HEK293 (cell line): ENCODE measurements around the gene KCTD2.

ENCODE experiments used
- CTCF ChIA-PET: fragments of 350-600 bp; formaldehyde crosslinking; extraction: SDS; loops from one replicate; lab custom pipeline; 2021; ENCODE audit warnings: antibody characterized with exemption; lab: Yijun Ruan, JAX
- POLR2A ChIA-PET: fragments of 300-600 bp; formaldehyde crosslinking; extraction: SDS; loops from one replicate; lab custom pipeline; 2020; ENCODE audit warnings: antibody characterized with exemption, inconsistent platforms; lab: Yijun Ruan, JAX
- H3K27ac ChIP-seq: fragments of 200-500 bp; sonication (Bioruptor generic); 2 replicates; pipeline ENCODE4 v1.5.1; 2014; ENCODE audit warnings: low read depth, low read length, control low read depth, inconsistent platforms; ENCODE audit errors: extremely low read depth
- H3K36me3 ChIP-seq, 2 experiments: fragments of 200-500 bp in 1 of 2; sonication (Bioruptor generic) in 1 of 2; 1 replicate in 1 of 2; 2 replicates in 1 of 2; pipeline ENCODE4 v1.5.1; 2014 to 2017; ENCODE audit warnings: inconsistent platforms in 2 of 2, low read length in 2 of 2; ENCODE audit not compliant: control insufficient read depth in 2 of 2, insufficient read depth in 1 of 2
- H3K4me1 ChIP-seq: fragments of 200-500 bp; sonication (Bioruptor generic); 2 replicates; pipeline ENCODE4 v1.5.1; 2014; ENCODE audit warnings: mild to moderate bottlenecking, low read length, inconsistent platforms; ENCODE audit not compliant: control insufficient read depth, insufficient read depth
- H3K4me3 ChIP-seq: 2 replicates; pipeline ENCODE4 v1.5.1; 2011; ENCODE audit warnings: low read depth, mild to moderate bottlenecking, control low read depth, low read length, moderate library complexity
- H3K9me3 ChIP-seq: fragments of 200-500 bp; sonication (Bioruptor generic); 2 replicates; pipeline ENCODE4 v1.5.1; 2014; ENCODE audit warnings: low read depth, low read length, inconsistent platforms; ENCODE audit not compliant: control insufficient read depth, insufficient read depth
- ATF2 ChIP-seq: fragments of 450-650 bp; formaldehyde crosslinking; IDR thresholded peaks from 2 replicates; pipeline ENCODE4 v1.5.1; 2016; ENCODE audit warnings: missing biosample characterization, missing genetic modification characterization, low read depth
- ELK4 ChIP-seq: IDR thresholded peaks from 2 replicates; pipeline ENCODE4 v1.6.1; 2011; ENCODE audit warnings: mild to moderate bottlenecking, low read depth, low read length, borderline replicate concordance
- GLIS1 ChIP-seq: fragments of 450-650 bp; formaldehyde crosslinking; IDR thresholded peaks from 2 replicates; pipeline ENCODE4 v1.5.1; 2016; ENCODE audit warnings: missing biosample characterization, missing genetic modification characterization
- KLF9 ChIP-seq: fragments of 450-650 bp; formaldehyde crosslinking; IDR thresholded peaks from 2 replicates; pipeline ENCODE4 v1.5.1; 2016; ENCODE audit warnings: missing biosample characterization, missing genetic modification characterization, low read depth
- PRDM1 ChIP-seq: fragments of 450-650 bp; formaldehyde crosslinking; IDR thresholded peaks from 2 replicates; pipeline ENCODE4; 2016; ENCODE audit warnings: missing biosample characterization, missing genetic modification characterization
- SCRT2 ChIP-seq: fragments of 450-650 bp; formaldehyde crosslinking; IDR thresholded peaks from 2 replicates; pipeline ENCODE4 v1.5.1; 2016; ENCODE audit warnings: missing biosample characterization, missing genetic modification characterization
- SP2 ChIP-seq: fragments of 450-650 bp; formaldehyde crosslinking; IDR thresholded peaks from 2 replicates; pipeline ENCODE4 v1.5.1; 2016; ENCODE audit warnings: missing biosample characterization, missing genetic modification characterization
- SP3 ChIP-seq: fragments of 450-650 bp; formaldehyde crosslinking; IDR thresholded peaks from 2 replicates; pipeline ENCODE4 v1.5.1; 2016; ENCODE audit warnings: missing biosample characterization, missing genetic modification characterization
- ZBTB20 ChIP-seq: fragments of 450-650 bp; formaldehyde crosslinking; IDR thresholded peaks from 2 replicates; pipeline ENCODE4 v1.5.1; 2016; ENCODE audit warnings: missing biosample characterization, missing genetic modification characterization
- ZBTB44 ChIP-seq: fragments of 450-650 bp; IDR thresholded peaks from 2 replicates; pipeline ENCODE4 v1.5.1; 2018; ENCODE audit warnings: missing biosample characterization, mild to moderate bottlenecking, missing genetic modification characterization
- ZNF10 ChIP-seq: fragments of 450-650 bp; formaldehyde crosslinking; IDR thresholded peaks from 2 replicates; pipeline ENCODE4 v1.5.1; 2017; ENCODE audit warnings: missing biosample characterization, missing genetic modification characterization
- ZNF221 ChIP-seq: fragments of 450-650 bp; formaldehyde crosslinking; IDR thresholded peaks from 2 replicates; pipeline ENCODE4 v1.5.1; 2017; ENCODE audit warnings: missing biosample characterization, missing genetic modification characterization, borderline replicate concordance
- ZNF24 ChIP-seq: fragments of 450-650 bp; formaldehyde crosslinking; IDR thresholded peaks from 2 replicates; pipeline ENCODE4 v1.5.1; 2016; ENCODE audit warnings: missing biosample characterization, missing genetic modification characterization
- ZNF26 ChIP-seq: fragments of 450-650 bp; formaldehyde crosslinking; IDR thresholded peaks from 2 replicates; pipeline ENCODE4 v1.5.1; 2016; ENCODE audit warnings: missing biosample characterization, missing genetic modification characterization
- ZNF324 ChIP-seq: fragments of 450-650 bp; formaldehyde crosslinking; IDR thresholded peaks from 2 replicates; pipeline ENCODE4 v1.5.1; 2016; ENCODE audit warnings: missing biosample characterization, missing genetic modification characterization
- ZNF335 ChIP-seq: fragments of 450-650 bp; formaldehyde crosslinking; conservative IDR thresholded peaks from 2 replicates; pipeline ENCODE4 v1.5.1; 2016; ENCODE audit warnings: missing biosample characterization, missing genetic modification characterization
- ZNF354C ChIP-seq: fragments of 450-650 bp; formaldehyde crosslinking; IDR thresholded peaks from 2 replicates; pipeline ENCODE4 v1.5.1; 2016; ENCODE audit warnings: missing biosample characterization, missing genetic modification characterization, low read depth, borderline replicate concordance
- ZNF394 ChIP-seq: fragments of 450-650 bp; formaldehyde crosslinking; IDR thresholded peaks from 2 replicates; pipeline ENCODE4 v1.5.1; 2016; ENCODE audit warnings: missing biosample characterization, missing genetic modification characterization, mild to moderate bottlenecking, moderate library complexity, borderline replicate concordance
- ZNF423 ChIP-seq: fragments of 450-650 bp; formaldehyde crosslinking; IDR thresholded peaks from 2 replicates; pipeline ENCODE4 v1.5.1; 2016; ENCODE audit warnings: missing biosample characterization, missing genetic modification characterization
- ZNF560 ChIP-seq: fragments of 450-650 bp; formaldehyde crosslinking; IDR thresholded peaks from 2 replicates; pipeline ENCODE4 v1.5.1; 2017; ENCODE audit warnings: missing biosample characterization, missing genetic modification characterization, borderline replicate concordance
- ZNF561 ChIP-seq: fragments of 450-650 bp; IDR thresholded peaks from 2 replicates; pipeline ENCODE4 v1.5.1; 2018; ENCODE audit warnings: missing biosample characterization, missing genetic modification characterization, borderline replicate concordance
- ZNF610 ChIP-seq: fragments of 450-650 bp; formaldehyde crosslinking; IDR thresholded peaks from 2 replicates; pipeline ENCODE4 v1.5.1; 2016; ENCODE audit warnings: missing biosample characterization, missing genetic modification characterization, borderline replicate concordance
- ZNF664 ChIP-seq: fragments of 450-650 bp; formaldehyde crosslinking; IDR thresholded peaks from 2 replicates; pipeline ENCODE4 v1.5.1; 2016; ENCODE audit warnings: missing biosample characterization, missing genetic modification characterization
- ZNF701 ChIP-seq: fragments of 450-650 bp; formaldehyde crosslinking; IDR thresholded peaks from 2 replicates; pipeline ENCODE4 v1.5.1; 2016; ENCODE audit warnings: missing biosample characterization, missing genetic modification characterization
- ZNF843 ChIP-seq: fragments of 450-650 bp; formaldehyde crosslinking; IDR thresholded peaks from 2 replicates; pipeline ENCODE4 v1.5.1; 2016; ENCODE audit warnings: missing biosample characterization, missing genetic modification characterization

KCTD2 gene

GRCh38 chr17:75009139-75009724, 37.8 kb upstream of the KCTD2 start (continued):
- TF ChIP-seq ZNF610 (no peak), ZNF843 (peak; percentile 58; the same call in 1 of the 2 replicates), ZBTB44 (tag by site-specific recombination) (peak; percentile 93), ZNF324 (tag by site-specific recombination) (no peak), ZNF24 (tag by site-specific recombination) (no peak), ZNF561 (tag by site-specific recombination) (peak; percentile 69; the same call in 1 of the 2 replicates), ATF2 (tag by site-specific recombination) (no peak), KLF9 (tag by site-specific recombination) (no peak), ZNF664 (tag by site-specific recombination) (peak; percentile 39; the same call in 1 of the 2 replicates), ZNF221 (tag by site-specific recombination) (no peak), GLIS1 (peak; percentile 89), ZNF423 (tag by site-specific recombination) (no peak), ZNF26 (tag by site-specific recombination) (no peak)

GRCh38 chr17:75010683-75011400, 36.2 kb upstream of the KCTD2 start:
- no peak overlapping the region for H3K4me3 ChIP-seq
- H3K4me1 ChIP-seq = peaks cover 26% of the 10 kb centered on the region
- CTCF ChIA-PET = interaction anchor here (0.6 to 4.3 kb wide), 18 partner anchors 12 to 430 kb away, joined by 3 to 62 read pairs (median 6); partner anchors contain the start of genes NT5C and OTOP2
- no peak overlapping the region for H3K27ac ChIP-seq
- H3K9me3 ChIP-seq = no peaks in the 10 kb centered on the region
- POLR2A ChIA-PET = interaction anchor here (0.5 to 3.7 kb wide), 16 partner anchors 7 to 769 kb away, joined by 3 to 46 read pairs (median 4); partner anchors contain the start of genes ATP5PD, CDR2L, HID1 and JPT1
- peaks cover 0 to 6% of the 10 kb centered on the region in 2 experiments; a peak in 2 of 3 replicates for H3K36me3 ChIP-seq
- TF ChIP-seq ZNF701 (tag by site-specific recombination) = no peak
- no peak for TF ChIP-seq ZNF10 (tag by site-specific recombination)
- TF ChIP-seq PRDM1 (tag by site-specific recombination) = 0 out of 2 replicates have a peak, but pooled peaks have one; percentile 20
- peak; percentile 35 for TF ChIP-seq SP3 (tag by site-specific recombination)
- peak; percentile 33 for TF ChIP-seq SP2 (tag by site-specific recombination)
- TF ChIP-seq GLIS1 = peak; percentile 63
- peak; percentile 62; the same call in 1 of the 2 replicates for TF ChIP-seq SCRT2 (tag by site-specific recombination)
- TF ChIP-seq ZNF394 (tag by site-specific recombination) = peak; percentile 91
- TF ChIP-seq ZNF560 = no peak
- no peak for TF ChIP-seq ZNF354C (tag by site-specific recombination)
- no peak for TF ChIP-seq ELK4
- peak; percentile 51; the same call in 1 of the 2 replicates for TF ChIP-seq ZBTB44 (tag by site-specific recombination)
- TF ChIP-seq ZNF335 (tag by site-specific recombination) = peak; percentile 94
- peak; percentile 50 for TF ChIP-seq ZBTB20 (tag by site-specific recombination)
